GF-D8 (cell line): ENCODE results near the gene CCL27.

Experiments
- DNase-seq: peaks from one replicate; lab custom pipeline; 2025; lab: John Stamatoyannopoulos, UW

Gene CCL27

DNA sequence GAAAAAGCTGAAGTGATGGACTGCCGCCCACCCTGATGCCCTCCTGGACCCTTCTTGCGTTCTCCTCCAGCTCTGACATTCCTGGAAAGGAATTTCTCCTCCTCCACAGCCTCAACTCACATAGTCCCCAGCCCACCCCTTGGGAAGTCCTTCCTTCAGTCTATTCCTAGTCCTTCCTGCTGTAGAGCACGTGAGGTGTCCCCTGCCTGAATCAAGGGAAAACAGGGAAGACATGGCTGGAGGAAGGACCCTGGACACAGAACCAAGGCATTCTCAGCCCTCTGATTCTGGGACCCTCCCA lies 37.3 kb downstream of the CCL27 start:
- DNase-seq: no peak

DNA sequence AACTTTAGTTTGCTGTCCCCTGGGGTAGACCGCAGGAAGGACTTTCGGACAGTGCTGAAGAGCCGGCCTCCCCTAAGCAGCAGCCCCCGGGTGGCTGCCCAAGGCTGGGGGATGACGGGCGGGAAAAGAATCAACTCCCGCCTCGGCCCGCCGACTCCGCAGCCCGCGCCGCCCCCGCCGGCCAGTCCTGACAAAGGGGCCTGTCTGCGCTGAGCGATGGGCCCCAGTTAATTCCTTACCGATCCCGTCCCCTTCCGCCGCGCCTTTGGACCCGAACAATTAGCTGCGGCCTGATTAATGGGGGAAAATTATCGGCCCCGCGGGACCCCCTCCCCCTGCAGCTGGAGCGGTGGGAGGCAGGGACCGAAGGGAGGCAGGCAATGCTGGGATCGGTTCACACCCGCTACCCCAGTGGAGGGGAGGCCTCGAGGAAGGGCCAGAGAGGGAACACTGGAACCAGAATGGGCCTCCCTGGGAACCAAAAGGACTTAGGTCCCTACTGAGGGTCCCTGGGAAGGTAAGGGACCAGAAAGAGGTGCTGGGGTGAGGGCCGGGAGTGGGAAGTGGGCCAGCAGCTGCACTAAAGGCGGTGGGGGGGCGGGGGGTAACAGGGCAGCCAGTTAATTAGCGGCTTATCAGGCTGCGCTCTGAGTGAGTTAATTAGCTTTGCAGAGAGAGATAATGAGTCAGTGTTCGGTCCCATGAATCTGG lies 37.8 kb downstream of the CCL27 start:
- DNase-seq: no peak

DNA sequence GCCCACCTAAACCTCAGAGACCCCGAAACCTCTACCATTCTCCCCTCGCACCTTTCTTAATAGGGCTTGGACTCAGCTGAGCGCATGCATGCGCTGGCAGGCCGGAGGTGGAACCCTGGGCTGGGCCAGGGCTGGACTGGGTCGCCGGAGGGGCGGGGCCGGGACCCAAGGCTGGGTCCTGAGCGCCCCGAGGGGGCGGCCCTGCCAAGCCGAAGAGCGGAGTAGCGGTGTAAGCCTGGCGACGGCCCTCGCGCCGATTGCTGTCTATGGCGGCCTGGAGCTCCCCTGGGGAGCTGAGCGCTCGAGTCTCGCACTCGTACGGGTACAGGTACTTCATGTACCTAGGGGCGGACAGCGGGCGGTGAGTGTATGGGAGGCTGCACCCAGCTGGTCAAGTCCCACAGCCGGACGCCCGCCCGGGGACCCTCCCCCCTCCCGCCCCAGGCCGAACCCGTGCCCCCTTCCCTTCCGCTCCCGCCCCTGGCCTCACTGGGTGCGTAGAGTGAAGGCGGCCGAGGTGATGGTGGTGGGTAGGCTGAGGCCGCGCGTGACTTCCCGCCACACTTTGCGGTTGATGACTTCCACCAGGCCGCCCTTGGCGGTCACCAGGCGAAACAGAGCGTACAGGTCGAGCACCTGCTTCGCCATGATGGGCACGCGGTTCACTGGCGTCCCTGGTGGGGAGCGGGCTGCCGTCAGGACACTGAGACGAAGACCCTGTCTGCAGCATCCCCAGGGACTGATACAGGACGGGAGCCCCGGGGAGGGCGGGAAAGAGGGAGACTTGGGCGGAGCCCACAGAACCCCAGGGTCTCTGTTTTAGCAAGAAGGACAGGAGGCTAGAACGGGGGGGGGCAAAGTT lies 38.9 kb downstream of the CCL27 start:
- no peak for DNase-seq

DNA sequence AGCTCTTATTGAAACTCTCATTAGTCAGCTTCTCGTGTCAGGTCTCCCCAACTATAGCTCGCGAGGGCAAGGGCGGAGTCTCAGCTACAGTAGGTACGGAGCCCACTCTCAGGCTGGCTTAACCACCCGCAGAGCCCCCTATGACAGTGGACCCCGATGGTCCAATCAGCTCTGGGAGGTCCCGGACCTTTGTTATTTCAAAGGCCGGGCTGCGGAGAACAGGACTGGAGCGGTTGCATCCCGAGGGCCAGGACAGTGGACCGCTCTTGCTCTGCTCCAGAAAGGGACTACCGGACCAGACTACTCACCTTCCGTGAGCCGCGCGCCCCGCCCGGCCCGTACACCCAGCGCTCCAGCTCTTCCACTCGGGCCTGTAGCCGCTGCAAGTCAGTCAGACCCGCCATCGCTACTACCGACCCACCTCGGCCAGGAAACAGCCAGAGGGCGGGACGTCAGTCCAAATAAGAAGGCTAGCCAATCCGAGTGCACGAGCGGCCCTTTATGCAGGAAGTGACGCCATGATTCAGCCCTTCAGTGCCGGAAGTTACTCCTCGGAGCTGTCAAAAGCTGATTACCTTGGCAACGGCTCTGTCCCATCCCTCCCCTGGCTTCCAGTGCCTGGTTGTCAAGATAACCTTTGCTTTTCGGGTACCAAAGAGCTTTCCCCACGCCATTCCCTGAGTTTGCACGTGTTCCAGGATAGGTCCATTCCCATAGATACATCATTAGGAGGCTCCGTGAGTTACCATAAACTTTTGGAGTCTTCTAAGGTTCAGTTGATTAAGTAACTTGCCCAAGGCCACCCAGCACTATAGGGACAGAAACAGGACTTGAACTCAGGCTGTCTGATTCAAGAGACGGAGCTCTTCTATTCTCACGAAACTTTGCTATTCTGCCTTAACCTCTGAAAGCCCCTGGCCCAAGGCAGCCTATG lies 42.1 kb downstream of the CCL27 start, which contains the start of gene DCTN3:
Gene DCTN3 (minus strand): TSS at position 435 of the 934 bp plus-strand sequence. CDS start 31 bp downstream, at position 404.
- DNase-seq: peak; percentile 79

DNA sequence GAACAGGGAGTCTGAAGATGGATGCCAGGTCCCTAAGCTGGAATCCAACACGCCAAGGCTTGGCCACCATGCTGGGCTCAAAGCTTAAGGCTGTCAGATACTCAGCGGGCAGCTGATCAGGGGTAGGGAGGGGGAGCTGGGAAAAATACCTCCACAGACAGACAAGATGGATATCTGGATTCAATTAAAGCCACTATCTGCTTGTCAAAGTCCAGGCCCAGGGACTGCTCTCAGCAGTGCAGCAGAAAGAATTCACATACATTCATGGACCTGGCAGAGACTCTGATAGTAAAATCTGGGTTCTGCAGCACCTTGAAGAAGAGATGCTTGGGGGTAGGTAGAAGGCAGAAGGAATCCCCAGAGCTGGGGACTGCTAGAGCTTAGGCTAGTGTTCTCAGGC lies 47.3 kb downstream of the CCL27 start:
- no peak for DNase-seq

DNA sequence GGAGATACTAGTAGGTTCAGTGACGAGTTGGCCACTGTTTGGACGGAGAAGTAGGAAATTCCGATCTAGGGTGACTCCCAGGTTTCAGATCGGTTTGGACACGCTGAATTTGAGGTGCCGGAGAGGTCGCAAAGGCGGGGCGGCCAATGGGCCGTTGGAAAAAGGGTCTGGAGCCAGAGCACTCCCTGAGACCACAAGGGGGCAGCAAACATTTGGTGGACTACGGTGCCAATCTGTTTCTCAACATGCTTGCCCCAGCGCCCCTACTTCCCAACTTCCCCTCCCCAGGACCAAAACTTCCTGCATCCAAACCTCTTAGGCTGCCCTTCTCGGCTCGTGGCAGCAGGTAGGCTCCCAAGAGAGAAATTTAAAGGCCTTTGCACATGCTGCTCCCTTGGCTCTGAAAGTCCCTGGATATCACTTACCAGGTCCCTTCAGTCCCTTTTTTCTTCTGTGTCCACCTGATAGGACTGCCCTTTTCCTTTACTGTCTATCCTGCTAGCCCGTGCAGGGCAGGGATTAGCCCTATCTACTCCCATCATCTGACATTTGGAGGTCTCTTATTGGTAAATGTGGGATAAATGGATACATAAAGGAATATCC lies 49.6 kb downstream of the CCL27 start:
- DNase-seq: peak; percentile 39
